H1 (cell line): ENCODE data around the gene SEPTIN5. TPM values are rescaled to one million over a fixed set of nuclear protein-coding genes. Genes with fewer than 3 reads are reported as not detected.

ENCODE experiments used
- EZH2 ChIP-seq: fragments of 200-600 bp; sonication (generic); IDR thresholded peaks from 2 replicates; pipeline ENCODE4 v1.7.1; 2012; ENCODE audit warnings: low read depth, mild to moderate bottlenecking, moderate library complexity, low read length, inconsistent platforms; ENCODE audit not compliant: severe bottlenecking
- polyA plus RNA-seq, 7 experiments: library from polyadenylated mRNA; depleted of rRNA in 3 of 7; stranded (reverse) in 5 of 7; unstranded in 2 of 7; fragments of >200 nt in 5 of 7; fragments of 200-250 nt in 2 of 7; gene quantifications; 1 replicate in 5 of 7; 2 replicates in 1 of 7; 4 replicates in 1 of 7; pipeline versions ENCODE4 v1.2.1 to v1.2.3, GENCODE V29; 2011 to 2013; ENCODE audit warnings: missing spikeins in 2 of 7, mixed read lengths in 2 of 7
- total RNA-seq: library from RNA; stranded (reverse); fragmentation: NEBNext Ultra II Directional; extraction: Animal tissue kit (Norgen Biotek cat#: 25700); gene quantifications from 2 replicates; pipeline ENCODE4 v1.2.1, GENCODE V29; 2021

The SEPTIN5 gene
- total and polyA plus RNA-seq, 2 of the 8 experiments (the other 6 are each of a cell fraction or from before 2014, with no cell fraction given) = 6.0 to 8.6 TPM

GRCh38 chr22:19721330-19722177 lies 7.3 kb downstream of the SEPTIN5 start (continued):
- TF ChIP-seq EZH2 = peak; percentile 53
